RWPE2 (cell line): ENCODE data around the gene FGD4.
A peak's percentile ranks its signal among the peaks of the same experiment; 100 is the strongest.

Experiments used
- ATAC-seq: fragments of 200-7000 bp; cut with Tn5 transposase; 3 replicates; pipeline ENCODE4 v1.9.1; 2021; ENCODE audit warnings: low read depth
- DNase-seq: peaks from one replicate; pipeline ENCODE4 v3.0.0-alpha.2; 2020; ENCODE audit warnings: low spot score
- H3K27ac ChIP-seq: fragments of 450-650 bp; 2 replicates; pipeline ENCODE4 v1.5.1; 2017; ENCODE audit warnings: mild to moderate bottlenecking; ENCODE audit not compliant: poor library complexity, severe bottlenecking
- H3K27me3 ChIP-seq: fragments of 250-450 bp; sonication (Bioruptor Pico); 2 replicates; pipeline ENCODE4 v1.5.1; 2021; ENCODE audit warnings: mild to moderate bottlenecking, moderate library complexity; ENCODE audit not compliant: insufficient read depth, poor library complexity, severe bottlenecking
- H3K36me3 ChIP-seq: fragments of 250-450 bp; sonication (Bioruptor Pico); 2 replicates; pipeline ENCODE4 v1.5.1; 2020; ENCODE audit warnings: low read depth, mild to moderate bottlenecking, moderate library complexity
- H3K4me1 ChIP-seq: fragments of 250-450 bp; sonication (Bioruptor Pico); 2 replicates; pipeline ENCODE4 v1.5.1; 2021; ENCODE audit warnings: mild to moderate bottlenecking, moderate library complexity; ENCODE audit not compliant: insufficient read depth, poor library complexity, severe bottlenecking
- H3K4me3 ChIP-seq: fragments of 250-450 bp; sonication (Bioruptor Pico); 2 replicates; pipeline ENCODE4 v1.5.1; 2021; ENCODE audit warnings: mild to moderate bottlenecking, moderate library complexity; ENCODE audit not compliant: severe bottlenecking
- H3K9me3 ChIP-seq: fragments of 250-450 bp; sonication (Bioruptor Pico); 2 replicates; pipeline ENCODE4 v1.5.1; 2021; ENCODE audit warnings: mild to moderate bottlenecking, moderate library complexity; ENCODE audit not compliant: severe bottlenecking
- CTCF ChIP-seq: fragments of 450-650 bp; IDR thresholded peaks from one replicate; pipeline ENCODE4 v1.5.1; 2017; ENCODE audit warnings: mild to moderate bottlenecking, moderate library complexity; ENCODE audit not compliant: poor library complexity, severe bottlenecking

Gene FGD4

GRCh38 chr12:32399370-32400113 lies at the start of gene FGD4:
TSS of gene FGD4 (plus strand) at chr12:32399558.
- peak; percentile 88 for ATAC-seq
- peaks cover 19% of the 10 kb centered on the region for H3K4me1 ChIP-seq
- DNase-seq, result peak; percentile 94
- H3K9me3 ChIP-seq, result no peaks in the 10 kb centered on the region
- H3K27me3 ChIP-seq, result no peaks in the 10 kb centered on the region
- peaks cover 11% of the 10 kb centered on the region for H3K36me3 ChIP-seq
- TF ChIP-seq CTCF, result peak; percentile 67
- H3K27ac ChIP-seq, result peak within 1 kb of the TSS; percentile 88
- H3K4me3 ChIP-seq, result peak within 1 kb of the TSS; percentile 90

GRCh38 chr12:32353540-32353939 lies 45.8 kb upstream of the FGD4 start:
- Histone ChIP-seq H3K4me1 (no peaks in the 10 kb centered on the region), H3K9me3 (no peaks in the 10 kb centered on the region), H3K36me3 (no peaks in the 10 kb centered on the region), H3K27me3 (no peaks in the 10 kb centered on the region), H3K27ac (no peak overlapping the region), H3K4me3 (no peak overlapping the region)
- no peak for ATAC-seq
- DNase-seq, result no peak
- no peak for TF ChIP-seq CTCF

- H3K27me3 ChIP-seq, result no peaks in the 10 kb centered on the region
- ATAC-seq (no peak), DNase-seq (no peak)
- H3K9me3 ChIP-seq, result no peaks in the 10 kb centered on the region
- no peak overlapping the region for H3K27ac ChIP-seq
- no peak for TF ChIP-seq CTCF
- no peaks in the 10 kb centered on the region for H3K4me1 ChIP-seq
- no peak overlapping the region for H3K4me3 ChIP-seq
- no peaks in the 10 kb centered on the region for H3K36me3 ChIP-seq
These were observed 41.6 kb upstream of the FGD4 start for GRCh38 chr12:32357601-32358249.

GRCh38 chr12:32360956-32361355 lies 38.4 kb upstream of the FGD4 start:
- DNase-seq (no peak), ATAC-seq (no peak)
- no peak for TF ChIP-seq CTCF
- Histone ChIP-seq H3K4me3 (no peak overlapping the region), H3K27me3 (no peaks in the 10 kb centered on the region), H3K27ac (no peak overlapping the region), H3K4me1 (peaks cover 5% of the 10 kb centered on the region), H3K9me3 (no peaks in the 10 kb centered on the region), H3K36me3 (no peaks in the 10 kb centered on the region)

GRCh38 chr12:32362892-32363291 lies 36.5 kb upstream of the FGD4 start:
- Histone ChIP-seq H3K9me3 (no peaks in the 10 kb centered on the region), H3K36me3 (no peaks in the 10 kb centered on the region), H3K4me3 (no peak overlapping the region), H3K27ac (no peak overlapping the region), H3K27me3 (no peaks in the 10 kb centered on the region), H3K4me1 (peaks cover 5% of the 10 kb centered on the region)
- DNase-seq (no peak), ATAC-seq (no peak)
- no peak for TF ChIP-seq CTCF
